HG03095 (cell line): ENCODE data around the gene ANKIB1.
"Not testable (repeated sequence)": the region's sequence is repeated elsewhere in the genome, so short reads cannot be mapped to it uniquely, and the experiment has no call there.

Source experiments
- ATAC-seq: cut with Tn5 transposase; IDR thresholded peaks from one replicate; pipeline ENCODE4 v1.9.1; 2021; ENCODE audit warnings: moderate library complexity; ENCODE audit not compliant: unreplicated experiment

ANKIB1 gene

DNA sequence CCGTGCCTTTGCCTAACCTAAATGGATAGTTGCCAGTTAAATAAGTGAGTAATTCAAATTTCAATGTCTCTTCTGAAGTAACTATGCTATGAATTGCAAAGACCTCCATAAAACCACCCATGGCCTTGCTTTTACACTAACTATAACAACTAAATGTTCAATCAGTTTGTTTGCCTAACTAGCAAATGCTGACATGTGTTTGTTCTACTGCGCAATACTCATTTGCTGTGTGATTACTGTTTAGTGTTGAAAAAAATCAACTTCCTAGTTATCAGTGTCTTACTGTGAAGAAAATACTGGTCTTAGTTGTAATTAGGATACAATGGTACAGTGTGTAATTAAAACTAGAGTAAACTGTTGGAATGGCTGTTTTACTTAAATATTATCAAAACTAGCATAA lies 154.2 kb downstream of the ANKIB1 start:
- no peak for ATAC-seq

DNA sequence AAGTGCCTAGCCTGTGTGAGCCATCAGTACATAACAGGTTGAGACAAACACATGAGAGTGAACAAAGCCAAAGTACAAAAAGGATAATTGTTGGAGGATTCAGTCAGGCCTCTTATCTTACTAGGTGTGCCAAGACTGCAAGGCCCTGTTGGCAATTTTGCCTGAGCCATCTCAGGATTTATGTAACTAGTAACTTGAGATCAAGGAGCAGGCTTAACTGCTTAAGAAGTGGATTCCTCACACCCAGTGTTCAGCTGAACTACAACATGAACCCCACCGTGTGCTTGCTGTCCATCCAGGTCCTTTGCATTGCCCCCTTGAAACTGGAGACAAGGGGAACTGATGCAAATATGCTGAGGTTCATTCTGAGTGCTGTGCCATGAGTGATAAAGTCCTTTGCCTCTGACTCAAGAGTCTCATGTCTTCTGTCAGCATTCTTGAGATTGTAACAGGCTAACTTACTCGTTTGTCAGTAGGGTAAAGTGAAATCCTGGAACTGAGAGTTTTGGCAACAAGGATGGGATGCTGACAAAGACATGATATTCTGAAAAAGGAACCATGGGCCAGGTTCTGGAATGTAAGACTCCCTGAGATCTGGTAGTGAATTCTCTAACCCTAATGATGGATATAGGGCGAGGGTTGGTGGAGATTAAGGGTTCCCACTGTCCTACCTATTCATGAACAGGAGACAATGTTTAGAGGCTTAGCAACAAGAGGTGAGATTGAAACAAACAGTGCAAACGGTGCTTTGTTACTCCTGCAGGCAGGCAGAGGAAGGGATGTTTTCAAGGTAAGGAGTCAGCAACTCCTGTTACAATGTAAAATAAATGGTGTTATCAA lies 157.4 kb downstream of the ANKIB1 start:
- ATAC-seq, result no peak

DNA sequence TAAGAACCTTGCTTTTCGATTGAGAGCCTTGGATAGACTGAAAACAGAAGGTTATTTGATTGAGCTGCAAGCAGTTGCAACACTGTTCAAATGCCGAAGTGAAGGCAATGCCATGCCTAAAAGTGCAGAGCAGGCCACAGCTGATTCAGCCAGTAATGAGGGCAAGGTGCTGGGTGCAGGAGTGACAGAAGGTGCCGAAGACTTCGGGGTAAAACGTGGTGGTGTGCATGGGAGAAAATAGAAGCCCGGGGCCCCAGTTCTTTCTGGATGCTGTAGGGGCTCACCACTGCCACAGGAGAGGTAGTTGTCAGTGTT lies 157.9 kb downstream of the ANKIB1 start:
- ATAC-seq, result no peak

DNA sequence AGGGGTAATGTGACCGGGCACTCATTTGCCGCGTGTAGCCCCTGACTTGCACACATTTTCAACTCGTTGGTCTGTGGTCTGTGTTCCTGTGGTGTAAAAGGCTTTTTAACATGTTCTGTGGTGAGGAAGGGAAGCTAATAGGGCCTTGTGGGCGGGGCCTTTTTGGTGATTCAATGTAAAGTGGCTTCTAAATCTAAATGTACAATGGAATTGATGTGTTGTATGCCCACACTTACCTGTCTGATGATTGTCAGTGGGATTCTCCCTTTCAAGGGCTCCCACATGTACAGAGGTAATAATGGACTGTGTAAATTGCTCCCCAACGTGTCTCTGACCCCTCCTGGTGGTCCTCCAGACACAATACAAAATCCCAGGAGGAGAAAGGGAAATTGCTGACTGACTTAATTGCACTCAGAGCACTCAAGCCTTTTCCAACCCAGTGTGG lies 158.4 kb downstream of the ANKIB1 start:
- ATAC-seq, result no peak

DNA sequence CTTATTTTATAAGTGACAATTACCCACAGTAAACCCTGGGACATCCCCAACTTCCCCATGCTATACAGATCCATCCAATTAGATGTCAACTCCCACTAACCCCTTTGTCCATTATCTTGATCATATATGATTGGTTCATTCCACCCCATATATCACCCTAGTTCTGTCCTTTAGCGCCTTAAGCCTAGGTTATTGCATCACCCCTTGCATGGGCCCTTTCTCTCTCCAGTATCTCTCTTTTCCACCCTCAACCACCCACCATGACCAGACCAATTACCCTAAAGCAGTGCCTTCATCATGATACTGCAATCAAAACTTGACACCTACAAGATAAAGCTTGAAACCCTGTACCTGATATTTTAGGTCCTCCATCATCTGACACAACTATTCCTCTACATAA lies 163.6 kb downstream of the ANKIB1 start:
- ATAC-seq, result no peak

DNA sequence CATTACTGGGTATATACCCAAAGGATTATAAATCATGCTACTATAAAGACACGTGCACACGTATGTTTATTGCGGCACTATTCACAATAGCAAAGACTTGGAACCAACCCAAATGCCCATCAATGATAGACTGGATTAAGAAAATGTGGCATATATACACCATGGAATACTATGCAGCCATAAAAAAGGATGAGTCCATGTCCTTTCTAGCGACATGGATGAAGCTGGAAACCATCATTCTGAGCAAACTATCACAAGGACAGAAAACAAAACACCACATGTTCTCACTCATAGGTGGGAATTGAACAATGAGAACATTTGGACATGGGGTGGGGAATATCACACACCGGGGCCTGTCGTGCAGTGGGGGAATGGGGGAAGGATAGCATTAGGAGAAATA lies 164.4 kb downstream of the ANKIB1 start:
- not testable (repeated sequence) for ATAC-seq

DNA sequence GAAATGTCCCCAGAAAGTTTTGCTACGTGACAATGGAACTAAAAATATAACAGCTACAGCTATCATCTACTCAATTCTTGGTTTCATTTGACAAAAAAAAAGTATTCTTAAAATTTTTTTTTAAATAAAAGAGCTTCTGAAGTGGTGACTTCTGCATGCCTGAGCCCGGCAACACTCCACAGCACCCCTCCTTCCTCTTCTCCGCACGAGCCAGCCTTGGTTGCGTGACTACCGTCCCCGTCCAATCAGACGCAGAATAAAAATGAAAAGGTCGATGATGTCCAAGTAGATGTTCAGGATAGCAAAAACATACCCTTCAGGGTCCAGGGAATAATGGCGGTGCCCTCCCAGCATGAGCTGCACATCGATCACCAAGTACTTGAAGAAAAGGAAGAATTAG lies 167.0 kb downstream of the ANKIB1 start:
- ATAC-seq, result no peak

DNA sequence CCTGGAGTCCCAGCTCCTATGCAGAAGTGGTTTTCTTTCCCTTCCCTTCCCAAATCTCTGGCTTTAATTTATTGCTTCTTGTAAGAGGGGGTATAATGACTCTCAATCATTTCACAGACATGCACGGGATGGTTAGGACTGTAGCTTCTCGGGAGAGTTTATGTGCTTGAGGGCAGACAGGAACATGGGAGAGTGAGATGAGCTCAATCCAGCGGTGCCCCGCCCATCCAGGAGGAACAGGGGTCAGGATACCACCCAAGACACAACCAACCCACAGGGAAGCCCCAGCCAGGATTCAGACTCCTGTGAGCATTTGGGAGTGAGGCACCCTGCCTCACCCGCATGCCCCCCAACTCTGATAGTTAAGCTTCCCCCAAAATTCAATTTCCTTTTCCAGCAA lies 167.8 kb downstream of the ANKIB1 start:
- ATAC-seq, result no peak

DNA sequence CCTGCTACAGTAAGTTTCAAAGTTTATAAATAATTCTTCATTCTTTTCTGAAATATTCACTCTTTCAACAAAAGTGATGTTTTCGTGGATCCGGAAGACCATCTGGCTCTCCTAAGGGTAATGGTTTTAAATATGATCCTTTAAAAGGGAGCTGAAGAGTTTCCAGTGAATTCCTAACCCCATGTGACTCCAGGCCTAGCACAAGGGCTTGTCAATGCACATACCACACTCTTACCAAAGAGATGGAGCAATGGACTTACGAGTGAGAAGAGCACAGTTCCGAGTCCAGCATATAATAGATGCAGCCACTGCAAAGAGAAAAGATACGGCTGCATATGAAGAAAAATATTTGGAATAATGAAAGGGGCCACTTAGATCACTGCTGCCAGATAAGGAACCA lies 169.5 kb downstream of the ANKIB1 start:
- no peak for ATAC-seq

DNA sequence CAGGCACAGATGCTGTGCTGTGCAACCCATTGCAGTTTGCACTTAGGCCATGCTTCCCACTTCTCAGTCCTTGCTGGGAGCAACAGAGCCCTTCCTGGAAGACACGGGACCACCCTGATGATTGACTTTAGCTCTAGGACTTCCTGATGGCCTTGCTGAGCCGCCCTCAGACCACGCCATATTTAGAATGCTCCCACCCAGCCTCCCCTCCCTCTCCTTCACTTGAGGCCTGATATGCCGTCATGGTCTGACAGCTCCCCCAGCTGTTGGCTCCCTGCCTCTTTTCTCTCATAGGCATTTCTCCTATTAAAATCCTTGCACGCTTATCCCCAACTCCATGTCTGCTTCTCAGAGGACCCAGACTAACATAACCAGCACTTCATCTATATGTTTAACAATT lies 172.1 kb downstream of the ANKIB1 start:
- no peak for ATAC-seq

DNA sequence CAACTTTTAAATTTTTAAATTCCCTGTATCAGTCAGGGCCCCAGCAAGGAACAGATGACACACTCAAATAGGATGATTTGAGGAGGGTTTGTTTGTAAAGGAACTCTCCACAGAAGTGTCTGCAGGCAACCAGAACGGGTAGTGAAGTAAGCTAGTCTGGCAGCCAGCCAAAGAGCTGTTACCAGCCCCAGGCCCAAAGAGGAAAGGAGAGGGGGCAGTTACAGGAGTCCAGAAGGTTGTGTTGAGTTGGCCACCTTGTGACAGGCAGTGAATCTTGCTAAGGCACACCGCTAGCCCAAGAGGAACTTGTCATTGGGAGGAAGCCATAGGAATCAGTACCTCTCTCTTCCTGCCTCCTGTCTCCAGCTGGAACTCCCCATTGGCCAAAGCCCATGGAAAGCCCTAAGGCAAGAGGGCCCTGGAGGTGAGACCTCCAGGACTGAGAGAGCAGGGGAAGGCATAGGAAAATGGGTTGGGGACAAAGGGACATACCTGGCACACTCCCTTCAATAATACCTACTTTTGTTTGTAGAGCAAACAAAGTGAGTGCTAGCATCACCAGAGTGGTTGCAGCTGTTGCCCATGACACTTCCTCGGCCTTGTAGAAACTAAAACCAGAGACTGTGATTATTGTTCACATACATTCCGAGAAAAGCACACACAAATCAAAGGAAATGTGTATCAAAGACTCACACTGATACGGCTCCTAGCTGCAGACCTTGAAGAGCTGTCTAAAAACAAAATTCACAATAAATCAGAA lies 176.1 kb downstream of the ANKIB1 start:
- no peak for ATAC-seq

DNA sequence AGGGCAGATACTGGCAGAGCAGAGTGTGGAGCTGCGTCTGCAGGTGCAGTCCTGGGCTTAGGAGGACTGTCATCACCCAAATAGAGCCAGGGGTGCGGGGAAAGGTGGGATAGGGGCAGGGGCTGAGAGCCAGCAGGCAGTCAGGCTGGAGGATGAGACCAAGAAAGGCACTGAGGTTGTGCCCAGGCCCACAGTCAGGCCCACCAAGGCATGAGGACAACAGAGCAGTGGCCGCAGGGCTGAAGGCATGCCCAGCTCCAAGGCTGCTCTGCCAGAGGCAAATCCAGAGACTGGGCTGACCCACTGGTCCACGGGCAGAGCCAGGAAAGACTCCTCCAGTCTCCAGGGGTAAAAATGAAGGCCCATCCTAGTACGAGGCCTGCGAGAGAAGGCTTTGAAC lies 177.2 kb downstream of the ANKIB1 start:
- no peak for ATAC-seq

DNA sequence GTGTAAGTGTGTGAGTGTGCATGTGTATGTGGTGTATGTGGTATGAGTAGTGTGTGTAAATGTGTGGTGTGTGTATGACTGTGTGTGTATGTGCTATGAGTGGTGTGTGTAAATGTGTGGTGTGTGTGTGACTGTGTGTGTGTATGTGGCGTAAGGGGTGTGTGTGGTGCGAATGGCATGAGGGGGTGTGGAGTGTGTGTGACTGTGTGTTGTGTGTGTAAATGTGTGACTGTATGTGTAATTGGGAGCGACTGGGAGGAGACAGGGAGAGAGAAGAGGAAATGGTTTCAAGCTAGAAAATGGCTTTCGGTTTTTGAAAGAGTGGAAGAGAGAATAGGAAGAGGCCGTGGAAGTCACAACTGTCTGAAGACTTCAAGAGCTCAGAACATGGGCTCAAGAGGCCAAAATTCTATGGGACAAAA lies 177.9 kb downstream of the ANKIB1 start:
- no peak for ATAC-seq

DNA sequence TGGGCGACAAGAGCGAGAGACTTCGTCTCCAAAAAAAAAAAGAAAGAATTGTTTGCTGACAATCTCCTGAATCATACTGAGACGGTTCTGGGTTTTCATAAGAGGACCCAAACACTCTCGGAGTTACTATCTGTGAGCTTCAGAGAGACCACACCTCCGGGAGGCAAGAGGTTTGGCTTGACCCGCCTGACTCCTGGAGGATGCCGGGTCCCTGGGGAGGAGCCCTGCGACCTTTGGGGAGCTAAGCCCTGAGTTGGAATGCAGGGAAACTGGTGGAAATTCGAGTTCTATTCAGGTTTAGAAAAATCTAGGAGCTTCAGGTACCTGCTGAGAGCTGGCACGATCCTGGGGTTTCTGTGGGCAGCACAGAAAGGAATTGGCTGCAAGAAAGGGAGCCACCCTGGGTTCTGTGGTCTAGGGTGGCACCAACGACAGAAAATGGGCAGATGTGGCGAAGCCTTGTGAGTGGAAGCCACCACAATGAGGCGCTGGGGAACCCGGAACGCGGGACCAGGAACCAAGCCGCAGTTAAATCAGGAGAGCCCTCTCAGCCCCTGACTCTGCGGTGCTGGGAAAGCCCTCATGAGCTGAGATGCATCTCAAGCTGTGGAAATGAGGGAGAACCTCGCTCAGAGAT lies 179.7 kb downstream of the ANKIB1 start:
- ATAC-seq, result no peak

DNA sequence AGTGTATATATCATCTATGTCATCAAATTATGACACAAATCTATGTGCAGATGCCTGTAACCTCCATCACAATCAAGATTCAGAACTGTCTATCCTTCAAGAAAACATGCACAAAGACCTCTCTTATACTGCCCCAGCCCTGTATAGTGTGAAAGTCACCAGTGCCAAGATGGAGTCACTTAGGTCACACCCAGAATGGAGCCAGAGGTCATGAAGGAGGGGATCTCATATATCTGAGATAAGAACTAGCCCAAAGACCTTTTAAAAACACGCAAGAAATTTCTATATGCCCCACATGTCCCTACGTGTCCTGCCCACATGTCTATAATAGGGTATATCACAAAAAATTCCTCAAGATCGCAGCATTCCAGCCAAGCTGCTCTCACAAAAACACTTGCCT lies 181.4 kb downstream of the ANKIB1 start:
- ATAC-seq, result no peak

DNA sequence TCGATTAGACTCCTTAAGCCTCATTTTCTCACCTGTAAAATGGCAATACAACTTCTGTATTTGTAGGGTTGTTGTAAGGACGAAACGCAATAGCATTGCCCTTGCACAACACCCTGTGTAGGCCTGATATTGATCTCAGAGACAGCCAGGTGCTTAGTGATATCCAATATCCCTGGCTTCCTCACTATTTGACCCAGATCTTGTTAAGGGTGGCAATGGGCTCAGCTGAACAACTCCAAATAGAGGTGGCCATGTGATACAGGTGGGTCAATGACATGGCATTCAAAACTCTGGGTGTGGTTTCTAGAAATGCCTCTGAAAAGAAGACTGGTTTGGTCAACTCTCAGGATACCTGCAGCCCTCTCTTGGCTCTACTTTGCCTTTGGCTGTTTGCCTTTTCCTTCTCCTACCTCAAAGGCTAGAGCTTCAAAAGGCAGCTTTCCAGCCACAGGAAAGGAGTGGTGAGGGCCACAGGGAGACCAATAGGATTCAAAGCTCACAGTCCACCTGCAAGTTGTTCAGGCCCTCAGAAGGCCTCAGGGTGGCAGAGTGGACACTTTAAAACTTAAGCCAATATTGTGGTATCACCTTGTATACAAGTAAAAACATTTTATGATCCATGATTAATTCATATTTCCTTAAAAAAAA lies 186.6 kb downstream of the ANKIB1 start:
- no peak for ATAC-seq

DNA sequence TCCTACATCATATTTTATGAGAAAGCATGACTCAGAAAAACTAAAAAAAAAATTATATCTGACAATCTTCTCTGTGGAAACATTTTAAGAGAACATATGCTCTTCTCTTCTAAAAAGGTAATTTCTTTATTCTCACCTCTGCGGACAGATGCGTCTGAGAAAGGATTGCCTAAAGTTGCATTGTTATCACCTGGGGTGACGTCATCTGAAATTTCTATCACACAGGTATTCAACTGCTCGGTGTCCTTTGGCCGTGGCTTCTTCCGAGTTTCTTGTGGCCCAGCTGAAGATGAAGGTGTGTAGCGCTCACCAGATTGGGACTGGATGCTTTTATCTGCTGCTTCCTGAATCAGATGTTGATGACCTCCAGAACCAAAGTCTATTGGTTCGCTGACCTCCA lies 187.2 kb downstream of the ANKIB1 start:
- no peak for ATAC-seq

DNA sequence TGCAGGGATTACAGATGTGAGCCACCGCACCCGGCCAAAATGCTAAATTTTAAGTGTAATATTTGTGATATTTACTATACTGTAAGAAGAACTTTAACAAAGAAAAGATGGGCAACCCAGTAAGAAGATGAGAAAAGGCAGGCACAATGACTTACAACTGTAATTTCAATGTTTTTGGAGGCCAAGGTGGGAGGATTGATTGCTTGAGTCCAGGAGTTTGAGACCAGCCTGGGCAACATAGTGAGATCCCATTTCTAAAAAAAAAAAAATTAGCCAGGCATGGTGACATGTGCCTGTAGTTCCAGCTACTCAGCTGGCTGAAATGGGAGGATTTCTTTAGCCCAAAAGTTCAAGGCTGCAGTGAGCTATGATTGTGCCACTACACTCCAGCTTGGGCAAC lies 189.8 kb downstream of the ANKIB1 start:
- ATAC-seq, result no peak

DNA sequence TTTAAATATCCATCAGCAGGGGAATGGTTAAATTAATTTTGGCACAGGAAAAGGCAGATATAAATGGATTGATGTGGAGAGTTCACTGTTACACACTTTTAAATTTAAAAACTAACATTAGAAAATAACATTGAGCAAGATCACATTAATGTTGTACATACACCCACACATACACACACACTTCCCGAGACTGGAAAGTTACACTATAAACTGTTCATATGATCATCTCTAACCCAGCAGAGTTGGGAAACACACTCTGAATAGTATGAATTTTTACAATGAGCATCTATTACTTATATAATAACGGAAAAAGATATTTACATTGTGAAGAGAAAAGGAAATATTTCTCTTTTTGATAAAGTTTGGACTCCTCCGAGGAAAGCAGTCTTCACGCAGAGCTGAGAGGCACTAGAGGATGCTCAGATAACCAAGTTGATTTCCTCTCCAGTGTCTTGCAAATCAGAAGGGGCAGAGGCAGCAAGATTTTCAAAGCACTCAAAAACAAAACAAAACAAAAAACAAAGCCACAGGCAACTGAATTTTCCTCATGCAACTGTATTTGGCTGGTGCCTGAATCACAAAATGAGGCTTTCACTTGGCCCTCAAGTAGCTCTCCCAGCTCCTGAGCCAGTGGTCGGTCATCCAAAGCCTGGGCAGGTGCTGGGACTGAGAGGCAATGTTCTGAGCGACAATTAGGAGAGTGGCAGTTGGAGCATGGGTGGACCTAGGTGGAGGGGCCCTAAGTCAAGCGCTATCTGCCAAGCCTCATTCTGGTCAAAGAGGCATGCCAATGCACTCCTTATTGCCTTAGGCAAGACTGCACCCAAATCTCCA lies 191.1 kb downstream of the ANKIB1 start:
- no peak for ATAC-seq

DNA sequence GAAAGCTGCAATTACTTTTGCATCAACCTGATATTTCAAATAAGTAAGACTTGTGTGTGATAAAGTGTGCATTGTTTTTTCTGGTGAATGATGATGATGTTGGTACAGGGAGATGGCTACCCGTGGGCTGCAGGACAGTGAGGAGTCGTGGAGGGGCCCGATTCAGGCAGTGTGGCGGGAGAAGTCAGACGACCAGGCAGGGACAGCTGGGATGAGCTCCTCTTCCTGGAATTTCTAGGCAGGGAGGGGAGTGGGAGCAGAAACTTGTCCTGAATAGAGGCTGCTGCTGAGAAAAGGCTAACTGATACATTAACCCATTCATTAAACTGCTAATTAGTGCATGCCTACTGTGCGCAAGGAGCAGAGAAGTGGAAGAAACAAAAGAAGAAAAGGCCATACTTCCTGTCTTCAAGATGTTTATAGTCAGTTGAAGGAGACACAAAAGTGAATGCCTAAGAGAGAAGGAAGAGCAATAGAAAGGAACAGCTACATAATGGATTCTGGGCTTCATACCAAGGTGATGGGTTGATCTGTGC lies 192.2 kb downstream of the ANKIB1 start:
- no peak for ATAC-seq
